M059J (cell line): ENCODE measurements around the gene KBTBD8. TPM values are rescaled to one million over a fixed set of nuclear protein-coding genes. Genes with fewer than 3 reads are reported as not detected.
A peak's percentile ranks its signal among the peaks of the same experiment; 100 is the strongest.

Experiments used
- DNase-seq: peaks from one replicate; pipeline ENCODE4 v3.0.0-alpha.2; 2012; ENCODE audit warnings: low read depth
- total RNA-seq: library from RNA; depleted of rRNA; stranded (reverse); fragments of >200 nt; shearing (Covaris generic); gene quantifications from 2 replicates; pipeline ENCODE4 v1.2.3, GENCODE V29; 2014; rRNA removed

Gene KBTBD8
- 1.0 and 2.9 TPM in 2 replicates for total RNA-seq

- peak; percentile 94 for DNase-seq
Measured at GRCh38 chr3:66998113-66998903, at the start of gene KBTBD8. Gene KBTBD8, plus strand, starts transcription at chr3:66998307. Its CDS starts 49 bp downstream, at chr3:66998356.

DNA sequence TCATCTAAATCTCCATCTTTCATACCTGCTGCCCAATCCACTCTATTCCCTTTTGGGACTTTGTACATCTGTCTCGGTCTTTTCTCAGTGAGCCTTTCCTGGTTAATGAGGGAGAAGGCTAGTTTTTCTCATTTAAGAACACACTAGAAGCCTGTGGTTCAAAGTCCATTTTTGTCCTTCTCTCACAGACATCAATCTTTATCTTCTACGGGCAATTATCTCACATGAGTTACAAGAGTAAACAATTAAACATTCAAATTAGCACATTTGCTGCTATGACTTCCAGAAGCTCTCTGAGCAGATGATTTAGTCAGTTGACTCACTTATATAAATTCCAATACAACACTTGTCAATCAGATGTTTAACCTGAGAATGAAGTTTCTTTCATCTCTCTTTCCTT, 49.3 kb upstream of the KBTBD8 start:
- no peak for DNase-seq

GRCh38 chr3:66949898-66950297, 48.2 kb upstream of the KBTBD8 start:
- no peak for DNase-seq

DNA sequence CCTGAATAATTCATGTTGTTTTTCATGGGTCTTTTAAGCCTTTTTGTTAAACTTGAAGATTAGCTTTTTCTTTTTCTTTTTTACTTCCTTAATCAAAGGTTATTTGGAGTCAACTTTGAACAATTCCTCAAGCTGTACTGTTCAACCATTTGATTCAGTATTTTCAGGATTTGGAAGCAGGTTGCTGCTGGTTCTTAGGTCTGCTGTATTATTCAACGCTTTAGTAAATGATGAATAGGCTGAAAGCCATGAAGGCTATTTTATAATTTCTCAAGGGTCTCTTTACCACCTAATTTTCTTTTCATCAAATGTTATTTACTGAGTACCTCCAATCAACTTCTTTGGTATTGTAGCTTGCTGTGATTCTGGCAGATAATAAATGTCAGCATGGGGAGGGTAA, 45.8 kb upstream of the KBTBD8 start:
- no peak for DNase-seq

DNA sequence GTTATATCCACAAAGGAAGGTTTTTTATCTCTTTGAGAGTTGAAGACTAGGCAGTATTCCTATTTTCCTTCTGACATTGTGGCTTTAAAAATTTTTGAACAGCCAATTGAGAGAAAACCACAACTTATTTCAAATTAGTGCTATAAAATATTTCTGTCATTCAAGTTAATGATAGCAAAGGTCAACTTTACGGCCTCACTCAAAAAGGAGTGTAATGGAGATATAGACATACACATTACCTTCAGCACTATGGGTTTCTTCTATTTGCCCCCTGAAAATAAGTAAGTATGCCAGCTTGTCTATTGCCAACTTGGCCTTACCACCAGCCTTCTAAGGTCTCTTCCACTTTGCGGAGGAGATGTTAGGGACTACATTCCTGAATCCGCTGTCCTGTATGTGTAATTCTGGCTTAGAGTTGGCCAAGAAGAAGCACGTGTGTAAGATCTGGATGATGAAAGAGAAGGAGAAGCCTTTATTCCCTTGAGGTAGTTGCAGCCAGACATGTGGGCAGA, 44.1 kb upstream of the KBTBD8 start:
- DNase-seq: no peak

GRCh38 chr3:66956742-66957141, 41.4 kb upstream of the KBTBD8 start:
- DNase-seq: no peak

DNA sequence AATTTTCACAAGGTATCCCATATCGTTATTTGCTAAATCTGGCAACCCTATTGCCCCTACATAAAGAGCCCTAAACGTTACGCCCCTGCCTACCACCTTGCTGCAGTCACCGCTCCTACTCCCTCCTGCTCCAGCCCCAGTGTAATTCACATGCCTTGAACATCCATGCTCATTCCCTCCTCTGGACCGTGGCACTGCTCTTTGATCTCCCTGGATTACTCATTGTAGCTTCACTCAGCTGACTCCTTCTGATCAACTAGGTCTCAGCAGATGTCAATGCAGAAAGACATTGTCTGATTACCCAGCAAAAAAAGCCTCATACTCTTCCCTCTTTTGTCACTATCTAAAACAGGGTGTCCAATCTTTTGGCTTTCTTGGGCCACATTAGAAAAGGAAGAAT, 40.7 kb upstream of the KBTBD8 start:
- DNase-seq: no peak

DNA sequence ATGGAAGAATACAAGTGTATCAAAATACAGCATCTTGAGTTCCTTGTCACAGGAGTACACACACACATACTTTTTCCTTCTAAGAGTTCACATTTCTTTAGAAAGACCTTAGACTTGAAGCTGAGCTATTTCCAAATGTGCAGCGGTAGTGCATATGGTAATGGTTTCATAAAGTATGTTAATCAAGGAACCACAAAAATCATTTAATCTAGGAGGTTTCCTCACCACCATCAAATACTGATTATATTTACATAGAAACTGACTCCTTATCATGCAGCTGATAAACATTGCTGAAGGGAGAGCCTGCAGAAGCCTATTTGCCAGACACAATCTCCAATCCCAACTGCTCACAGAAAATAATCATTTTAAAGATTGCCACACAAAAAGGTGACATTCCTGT, 40.0 kb upstream of the KBTBD8 start:
- no peak for DNase-seq

GRCh38 chr3:66962664-66963063, 35.4 kb upstream of the KBTBD8 start:
- DNase-seq: no peak

DNA sequence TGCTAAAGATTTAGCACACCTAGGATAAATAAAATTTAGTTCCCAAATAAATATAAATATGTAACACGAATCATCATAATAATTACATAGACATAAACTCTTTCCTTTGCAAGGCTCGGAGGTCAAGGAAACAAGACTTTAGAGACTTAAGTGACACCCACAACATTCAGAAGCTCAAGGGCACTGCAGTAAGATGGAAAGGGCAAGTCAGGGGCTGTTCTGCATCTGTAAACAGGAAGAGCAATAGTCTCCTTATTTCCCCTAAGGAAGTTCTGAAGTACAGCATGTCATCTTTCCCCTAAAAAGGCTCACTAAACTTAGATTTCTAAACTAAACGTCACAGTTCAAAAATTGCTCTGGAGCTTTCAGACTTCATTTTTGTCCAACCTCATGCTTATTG, 26.9 kb upstream of the KBTBD8 start:
- no peak for DNase-seq

DNA sequence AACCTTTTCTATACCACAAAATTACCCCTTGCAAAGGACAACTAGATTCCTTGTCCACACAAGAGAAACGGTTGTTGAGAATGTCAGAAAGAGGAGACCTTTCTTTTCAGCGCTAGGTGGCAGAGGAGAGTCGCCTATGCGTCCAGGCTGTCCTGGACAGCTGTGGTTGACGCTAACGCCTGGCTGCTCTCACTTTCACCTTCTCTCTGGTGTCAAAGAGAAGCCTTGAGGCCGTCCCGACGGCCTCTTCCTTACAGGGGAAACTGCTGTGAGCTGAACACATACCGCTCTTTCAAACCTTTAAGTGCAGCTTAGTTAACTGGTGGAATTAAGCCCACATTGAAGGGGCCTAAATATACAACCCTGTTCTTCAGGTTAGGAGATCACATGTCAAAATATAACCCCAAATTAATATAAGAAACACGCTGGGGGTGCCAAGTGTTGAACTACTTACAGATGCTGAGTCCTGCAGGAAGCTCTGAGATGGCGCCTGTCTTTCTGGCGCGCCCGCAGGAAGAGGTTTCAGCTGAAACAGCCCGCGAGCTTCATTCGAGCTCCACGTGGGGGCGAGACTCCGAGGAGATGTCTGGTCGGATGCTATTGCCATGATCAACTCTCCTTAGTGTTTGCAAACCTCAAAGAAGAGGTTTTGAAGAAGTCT, 26.1 kb upstream of the KBTBD8 start:
- peak; percentile 50 for DNase-seq

- no peak for DNase-seq
Measured at GRCh38 chr3:66980791-66981190, 17.3 kb upstream of the KBTBD8 start.

GRCh38 chr3:66983101-66983500, 15.0 kb upstream of the KBTBD8 start:
- no peak for DNase-seq

- no peak for DNase-seq
Measured at GRCh38 chr3:66985336-66985920, 12.7 kb upstream of the KBTBD8 start.

GRCh38 chr3:66986406-66986805, 11.7 kb upstream of the KBTBD8 start:
- DNase-seq: no peak

DNA sequence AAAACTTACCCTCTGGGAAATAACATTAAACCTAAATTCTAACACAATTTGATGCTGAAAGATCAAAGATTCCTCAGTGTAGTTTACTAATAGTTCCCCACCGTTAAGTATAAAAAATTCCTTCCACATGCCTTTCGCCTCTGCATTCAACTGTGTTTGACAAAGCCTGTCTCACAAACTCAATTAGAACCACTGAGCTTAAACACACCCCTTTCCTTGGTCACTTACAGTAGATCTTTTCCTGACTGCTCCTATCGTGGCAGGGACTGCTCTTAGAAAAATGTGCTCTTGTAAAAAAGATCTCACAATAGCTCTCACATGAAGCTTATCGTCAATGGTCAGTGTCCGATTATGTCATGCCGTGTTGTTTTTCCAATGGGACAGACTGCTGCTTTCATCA, 8.9 kb upstream of the KBTBD8 start:
- no peak for DNase-seq

- peak; percentile 24 for DNase-seq
Measured at GRCh38 chr3:66989860-66990696, 8.0 kb upstream of the KBTBD8 start.

- DNase-seq: peak; percentile 61
Measured at GRCh38 chr3:66991459-66991858, 6.6 kb upstream of the KBTBD8 start.

GRCh38 chr3:66993082-66993481, 5.0 kb upstream of the KBTBD8 start:
- no peak for DNase-seq

- no peak for DNase-seq
Measured at GRCh38 chr3:66994588-66994987, 3.5 kb upstream of the KBTBD8 start.

- DNase-seq: no peak
Measured at GRCh38 chr3:66996696-66997095, 1.4 kb upstream of the KBTBD8 start.

- DNase-seq: no peak
Measured at GRCh38 chr3:66997560-66998112, 471 bp upstream of the KBTBD8 start.
